Activated CD8-positive, alpha-beta memory T cell treated with anti-CD3 and anti-CD28 coated beads for 36 hours (primary cell): Measurements from ENCODE around the gene CCDC167. TPM values are rescaled to one million over a fixed set of nuclear protein-coding genes. Genes with fewer than 3 reads are reported as not detected.

Source experiments
- CTCF ChIA-PET: fragments of 350-600 bp; sonication (Branson Sonifier 250); formaldehyde crosslinking; loops from one replicate; lab custom pipeline; 2021; ENCODE audit warnings: antibody characterized with exemption; lab: Charles Lee
- POLR2A ChIA-PET: fragments of 350-600 bp; sonication (Branson Sonifier 250); formaldehyde crosslinking; loops from one replicate; lab custom pipeline; 2021; ENCODE audit warnings: antibody characterized with exemption; lab: Charles Lee
- total RNA-seq, 2 experiments: library from RNA; stranded (reverse); gene quantifications; one replicate each; pipeline ENCODE4 v1.2.3, GENCODE V29; 2021

CCDC167 gene
- total RNA-seq, 2 experiments from 2014 or later = 76.6 to 81.6 TPM

GRCh38 chr6:37534893-37535292 lies 35.2 kb upstream of the CCDC167 start:
- POLR2A ChIA-PET = no interaction called here
- CTCF ChIA-PET = interaction anchor here (1.2 to 3.1 kb wide), 3 partner anchors 30 to 44 kb away, joined by 3 to 14 read pairs (median 3); no protein-coding TSS in a partner anchor

- POLR2A ChIA-PET = no interaction called here
- CTCF ChIA-PET = interaction anchor here (1.2 kb wide), 1 partner anchor 10 kb away, joined by 3 read pairs; no protein-coding TSS in a partner anchor
Observed at GRCh38 chr6:37532122-37532521, 32.4 kb upstream of the CCDC167 start.

GRCh38 chr6:37531437-37532036 lies 31.8 kb upstream of the CCDC167 start:
- ChIA-PET CTCF (interaction anchor here (0.7 to 1.2 kb wide), 3 partner anchors 9 to 34 kb away, joined by 3 read pairs; no protein-coding TSS in a partner anchor), POLR2A (no interaction called here)

- POLR2A ChIA-PET = no interaction called here
Observed at GRCh38 chr6:37531026-37531425, 31.3 kb upstream of the CCDC167 start.

GRCh38 chr6:37530297-37530696 lies 30.6 kb upstream of the CCDC167 start:
- ChIA-PET POLR2A (no interaction called here), CTCF (interaction anchor here (1.0 kb wide), 1 partner anchor 162 kb away, joined by 3 read pairs; no protein-coding TSS in a partner anchor)

More at GRCh38 chr6:37531026-37531425, 31.3 kb upstream of the CCDC167 start:
- CTCF ChIA-PET = interaction anchor here (0.7 to 1.2 kb wide), 3 partner anchors 9 to 35 kb away, joined by 3 read pairs; no protein-coding TSS in a partner anchor

- ChIA-PET CTCF (no interaction called here), POLR2A (no interaction called here)
Observed at GRCh38 chr6:37528541-37528940, 28.8 kb upstream of the CCDC167 start.

- POLR2A ChIA-PET = no interaction called here
Observed at GRCh38 chr6:37525460-37526357, 26.0 kb upstream of the CCDC167 start.

GRCh38 chr6:37524970-37525318 lies 25.3 kb upstream of the CCDC167 start:
- POLR2A ChIA-PET = no interaction called here
- CTCF ChIA-PET = interaction anchor here (0.7 to 0.9 kb wide), 2 partner anchors 41 to 141 kb away, joined by 3 read pairs; no protein-coding TSS in a partner anchor

More at GRCh38 chr6:37525460-37526357, 26.0 kb upstream of the CCDC167 start:
- CTCF ChIA-PET = interaction anchor here (0.7 to 1.2 kb wide), 3 partner anchors 11 to 142 kb away, joined by 3 read pairs; no protein-coding TSS in a partner anchor

- ChIA-PET CTCF (interaction anchor here (0.7 to 0.9 kb wide), 2 partner anchors 41 to 140 kb away, joined by 3 read pairs; no protein-coding TSS in a partner anchor), POLR2A (no interaction called here)
Observed at GRCh38 chr6:37524025-37524969, 24.6 kb upstream of the CCDC167 start.

GRCh38 chr6:37523412-37523811 lies 23.7 kb upstream of the CCDC167 start:
- ChIA-PET CTCF (interaction anchor here (1.0 kb wide), 1 partner anchor 15 kb away, joined by 3 read pairs; no protein-coding TSS in a partner anchor), POLR2A (interaction anchor here (0.7 kb wide), 1 partner anchor 71 kb away, joined by 3 read pairs; no protein-coding TSS in a partner anchor)

GRCh38 chr6:37522836-37523235 lies 23.1 kb upstream of the CCDC167 start:
- ChIA-PET CTCF (interaction anchor here (0.8 to 1.0 kb wide), 2 partner anchors 9 to 15 kb away, joined by 3 read pairs; no protein-coding TSS in a partner anchor), POLR2A (interaction anchor here (0.7 kb wide), 1 partner anchor 71 kb away, joined by 3 read pairs; no protein-coding TSS in a partner anchor)

GRCh38 chr6:37521674-37522073 lies 22.0 kb upstream of the CCDC167 start:
- ChIA-PET POLR2A (no interaction called here), CTCF (no interaction called here)

- CTCF ChIA-PET = no interaction called here
- POLR2A ChIA-PET = no interaction called here
Observed at GRCh38 chr6:37520926-37521325, 21.2 kb upstream of the CCDC167 start.

GRCh38 chr6:37519461-37519860 lies 19.8 kb upstream of the CCDC167 start:
- CTCF ChIA-PET = interaction anchor here (4.8 kb wide), 1 partner anchor 17 kb away, joined by 42 read pairs; the partner anchor contains the start of gene CCDC167
- POLR2A ChIA-PET = no interaction called here

GRCh38 chr6:37518116-37518515 lies 18.4 kb upstream of the CCDC167 start:
- CTCF ChIA-PET = interaction anchor here (1.2 to 4.8 kb wide), 3 partner anchors 10 to 29 kb away, joined by 4 to 42 read pairs (median 10); partner anchors contain the start of gene CCDC167
- POLR2A ChIA-PET = interaction anchor here (0.9 to 3.1 kb wide), 6 partner anchors 17 to 30 kb away, joined by 3 to 37 read pairs (median 10); partner anchors contain the start of gene CCDC167

- POLR2A ChIA-PET = interaction anchor here (0.9 to 3.1 kb wide), 8 partner anchors 9 to 30 kb away, joined by 3 to 37 read pairs (median 10); partner anchors contain the start of gene CCDC167
Observed at GRCh38 chr6:37517411-37517812, 17.7 kb upstream of the CCDC167 start.

GRCh38 chr6:37516920-37517405 lies 17.3 kb upstream of the CCDC167 start:
- ChIA-PET POLR2A (interaction anchor here (0.5 to 3.1 kb wide), 9 partner anchors 9 to 48 kb away, joined by 3 to 37 read pairs (median 9); partner anchors contain the start of gene CCDC167), CTCF (interaction anchor here (1.0 to 4.8 kb wide), 12 partner anchors 9 to 38 kb away, joined by 3 to 42 read pairs (median 4); partner anchors contain the start of gene CCDC167)

More at GRCh38 chr6:37517411-37517812, 17.7 kb upstream of the CCDC167 start:
- CTCF ChIA-PET = interaction anchor here (1.1 to 4.8 kb wide), 10 partner anchors 9 to 36 kb away, joined by 3 to 42 read pairs (median 6); partner anchors contain the start of gene CCDC167
